NCI-H82 treated with DMSO at 0.1 percent for 48 hours (cell line): ENCODE data around the gene MEMO1.
"Not testable (repeated sequence)": the region's sequence is repeated elsewhere in the genome, so short reads cannot be mapped to it uniquely, and the experiment has no call there.

ENCODE experiments used
- DNase-seq: peaks from one replicate; lab custom pipeline; 2025; ENCODE audit not compliant: unreplicated experiment; lab: John Stamatoyannopoulos, UW

Gene MEMO1

GRCh38 chr2:31998731-31999383 lies 12.0 kb downstream of the MEMO1 start:
- DNase-seq, result no peak

GRCh38 chr2:31997653-31998052 lies 13.2 kb downstream of the MEMO1 start:
- DNase-seq, result no peak

- no peak for DNase-seq
Observed at GRCh38 chr2:31996571-31997150, 14.1 kb downstream of the MEMO1 start.

GRCh38 chr2:31992934-31993333 lies 17.9 kb downstream of the MEMO1 start:
- DNase-seq, result no peak

GRCh38 chr2:31992025-31992579 lies 18.7 kb downstream of the MEMO1 start:
- no peak for DNase-seq

GRCh38 chr2:31989946-31990345 lies 20.9 kb downstream of the MEMO1 start:
- no peak for DNase-seq

- no peak for DNase-seq
Observed at GRCh38 chr2:31987454-31988220, 23.2 kb downstream of the MEMO1 start.

- DNase-seq, result no peak
Observed at GRCh38 chr2:31986906-31987305, 23.9 kb downstream of the MEMO1 start.

- DNase-seq, result no peak
Observed at GRCh38 chr2:31983762-31984467, 26.9 kb downstream of the MEMO1 start.

GRCh38 chr2:31980674-31981356 lies 30.0 kb downstream of the MEMO1 start:
- no peak for DNase-seq

- no peak for DNase-seq
Observed at GRCh38 chr2:31979956-31980355, 30.9 kb downstream of the MEMO1 start.

- no peak for DNase-seq
Observed at GRCh38 chr2:31979018-31979417, 31.8 kb downstream of the MEMO1 start.

GRCh38 chr2:31978436-31978835 lies 32.4 kb downstream of the MEMO1 start:
- no peak for DNase-seq

- DNase-seq, result no peak
Observed at GRCh38 chr2:31973665-31974064, 37.1 kb downstream of the MEMO1 start.

- DNase-seq, result no peak
Observed at GRCh38 chr2:31972059-31972458, 38.7 kb downstream of the MEMO1 start.

- no peak for DNase-seq
Observed at GRCh38 chr2:31969178-31969577, 41.6 kb downstream of the MEMO1 start.

GRCh38 chr2:31967790-31968189 lies 43.0 kb downstream of the MEMO1 start:
- no peak for DNase-seq

GRCh38 chr2:31966402-31966801 lies 44.4 kb downstream of the MEMO1 start:
- not testable (repeated sequence) for DNase-seq

GRCh38 chr2:31965094-31965493 lies 45.7 kb downstream of the MEMO1 start:
- DNase-seq, result no peak

GRCh38 chr2:31962757-31963361 lies 47.9 kb downstream of the MEMO1 start:
- DNase-seq, result no peak
